Cardiac muscle cell (in vitro differentiated cells and primary cell): ENCODE results near the gene DFFA. TPM values are rescaled to one million over a fixed set of nuclear protein-coding genes. Genes with fewer than 3 reads are reported as not detected.

Experiments used
- DNase-seq, 2 donors: peaks; one replicate each; pipeline versions ENCODE4 v3.0.0 to v3.0.0-alpha.2; 2010 to 2017; ENCODE audit warnings: low read depth in 1 of 2, low spot score in 1 of 2
- H3K27ac ChIP-seq: fragments of 200-600 bp; sonication (generic); 2 replicates; pipeline ENCODE4 v1.5.1; 2016
- H3K27me3 ChIP-seq: fragments of 200-600 bp; sonication (generic); 2 replicates; pipeline ENCODE4 v1.6.0; 2016; ENCODE audit warnings: control low read depth
- H3K36me3 ChIP-seq: fragments of 200-600 bp; sonication (generic); 2 replicates; pipeline ENCODE4 v1.5.1; 2016; ENCODE audit warnings: control low read depth
- H3K4me1 ChIP-seq: fragments of 200-600 bp; sonication (generic); 2 replicates; pipeline ENCODE4 v1.8.1; 2017; ENCODE audit warnings: low read depth, mild to moderate bottlenecking, mixed run types
- H3K4me3 ChIP-seq: fragments of 200-600 bp; sonication (generic); 2 replicates; pipeline ENCODE4 v1.5.1; 2016; ENCODE audit warnings: mild to moderate bottlenecking
- H3K9me3 ChIP-seq: fragments of 200-600 bp; sonication (generic); 2 replicates; pipeline ENCODE4 v1.5.1; 2017; ENCODE audit warnings: low read depth, mild to moderate bottlenecking, control low read depth
- CTCF ChIP-seq: IDR thresholded peaks from 2 replicates; pipeline ENCODE4 v1.5.1; 2012; ENCODE audit warnings: low read depth, mild to moderate bottlenecking, low read length
- polyA plus RNA-seq: library from polyadenylated mRNA; unstranded; fragments of >200 nt; fragmentation: Nextera tagmentation; extraction: Ambion mirVana; gene quantifications from 2 replicates; pipeline ENCODE4 v1.2.1, GENCODE V29; 2016
- total RNA-seq: library from RNA; depleted of rRNA; stranded (reverse); fragments of >200 nt; gene quantifications from 2 replicates; pipeline ENCODE4 v1.2.3, GENCODE V29; 2016

DFFA gene
- total and polyA plus RNA-seq, 2 experiments from 2014 or later, result 47.5 to 53.6 TPM

- Histone ChIP-seq H3K27ac (no peak overlapping the region), H3K4me3 (no peak overlapping the region), H3K9me3 (no peaks in the 10 kb centered on the region), H3K36me3 (no peaks in the 10 kb centered on the region), H3K4me1 (peaks cover 4% of the 10 kb centered on the region), H3K27me3 (no peaks in the 10 kb centered on the region)
- no peak for TF ChIP-seq CTCF
- DNase-seq, result no peak
Observed at GRCh38 chr1:10446790-10447422, 25.4 kb downstream of the DFFA start.

GRCh38 chr1:10444795-10445397 lies 27.4 kb downstream of the DFFA start:
- no peaks in the 10 kb centered on the region for H3K9me3 ChIP-seq
- no peak overlapping the region for H3K4me3 ChIP-seq
- H3K36me3 ChIP-seq, result no peaks in the 10 kb centered on the region
- H3K27ac ChIP-seq, result no peak overlapping the region
- no peak for TF ChIP-seq CTCF
- H3K4me1 ChIP-seq, result no peaks in the 10 kb centered on the region
- H3K27me3 ChIP-seq, result no peaks in the 10 kb centered on the region
- DNase-seq, result no peak

- H3K27me3 ChIP-seq, result no peaks in the 10 kb centered on the region
- no peak for TF ChIP-seq CTCF
- no peak overlapping the region for H3K27ac ChIP-seq
- H3K36me3 ChIP-seq, result no peaks in the 10 kb centered on the region
- DNase-seq, result no peak
- no peaks in the 10 kb centered on the region for H3K9me3 ChIP-seq
- H3K4me3 ChIP-seq, result no peak overlapping the region
- H3K4me1 ChIP-seq, result no peaks in the 10 kb centered on the region
Observed at GRCh38 chr1:10444248-10444647, 28.1 kb downstream of the DFFA start.

- TF ChIP-seq CTCF, result no peak
- Histone ChIP-seq H3K4me1 (peaks cover 4% of the 10 kb centered on the region), H3K9me3 (no peaks in the 10 kb centered on the region), H3K27me3 (no peaks in the 10 kb centered on the region), H3K4me3 (no peak overlapping the region), H3K27ac (no peak overlapping the region), H3K36me3 (no peaks in the 10 kb centered on the region)
- DNase-seq, result no peak
Observed at GRCh38 chr1:10440794-10441193, 31.5 kb downstream of the DFFA start.

GRCh38 chr1:10440305-10440704 lies 32.0 kb downstream of the DFFA start:
- Histone ChIP-seq H3K36me3 (no peaks in the 10 kb centered on the region), H3K4me1 (peaks cover 4% of the 10 kb centered on the region), H3K27me3 (no peaks in the 10 kb centered on the region), H3K9me3 (no peaks in the 10 kb centered on the region), H3K27ac (no peak overlapping the region), H3K4me3 (no peak overlapping the region)
- no peak for DNase-seq
- TF ChIP-seq CTCF, result no peak
